Measurements from ENCODE around the gene COQ8B. TPM values are rescaled to one million over a fixed set of nuclear protein-coding genes. Genes with fewer than 3 reads are reported as not detected.

Gene COQ8B
- total RNA-seq, 1 experiment from 2014 or later, result 62.9 TPM

DNA sequence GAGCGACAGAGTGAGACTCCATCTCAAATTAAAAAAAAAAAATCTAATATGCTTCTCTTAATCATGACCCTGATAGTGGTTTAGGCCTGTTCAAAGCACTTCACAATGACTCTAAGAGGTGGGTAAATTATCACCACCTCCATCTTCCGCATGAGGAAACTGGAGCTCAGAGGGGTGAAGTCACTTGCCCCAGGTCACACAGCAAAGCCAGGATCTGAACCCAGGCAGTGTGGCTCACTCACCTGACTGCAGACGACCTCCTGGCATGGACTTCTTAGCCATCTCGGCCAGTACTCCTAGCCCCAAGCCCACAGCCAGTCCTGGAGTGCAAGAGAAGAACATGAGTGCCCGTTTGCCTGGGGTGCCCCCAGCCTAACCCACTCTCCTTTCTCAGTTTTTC, 6.9 kb downstream of the COQ8B start:
- CTCF ChIA-PET, result no interaction called here
- no peak for ATAC-seq
- Mint-ChIP-seq H3K9me3 (no peaks in the 10 kb centered on the region), H3K27me3 (ENCODE audit: low read depth) (no peaks in the 10 kb centered on the region), H3K27ac (no peak overlapping the region), H3K4me3 (no peak overlapping the region), H3K4me1 (no peaks in the 10 kb centered on the region), H3K36me3 (peaks cover 42% of the 10 kb centered on the region)
- no peak for TF ChIP-seq FOXK1 (CRISPR knock-in tag; IDR thresholded peaks at IDR 0.05)
- TF ChIP-seq, protein P1, sequence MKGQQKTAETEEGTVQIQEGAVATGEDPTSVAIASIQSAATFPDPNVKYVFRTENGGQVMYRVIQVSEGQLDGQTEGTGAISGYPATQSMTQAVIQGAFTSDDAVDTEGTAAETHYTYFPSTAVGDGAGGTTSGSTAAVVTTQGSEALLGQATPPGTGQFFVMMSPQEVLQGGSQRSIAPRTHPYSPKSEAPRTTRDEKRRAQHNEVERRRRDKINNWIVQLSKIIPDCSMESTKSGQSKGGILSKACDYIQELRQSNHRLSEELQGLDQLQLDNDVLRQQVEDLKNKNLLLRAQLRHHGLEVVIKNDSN (CRISPR knock-in tag; IDR thresholded peaks at IDR 0.05), result no peak
- TF ChIP-seq, protein P2, sequence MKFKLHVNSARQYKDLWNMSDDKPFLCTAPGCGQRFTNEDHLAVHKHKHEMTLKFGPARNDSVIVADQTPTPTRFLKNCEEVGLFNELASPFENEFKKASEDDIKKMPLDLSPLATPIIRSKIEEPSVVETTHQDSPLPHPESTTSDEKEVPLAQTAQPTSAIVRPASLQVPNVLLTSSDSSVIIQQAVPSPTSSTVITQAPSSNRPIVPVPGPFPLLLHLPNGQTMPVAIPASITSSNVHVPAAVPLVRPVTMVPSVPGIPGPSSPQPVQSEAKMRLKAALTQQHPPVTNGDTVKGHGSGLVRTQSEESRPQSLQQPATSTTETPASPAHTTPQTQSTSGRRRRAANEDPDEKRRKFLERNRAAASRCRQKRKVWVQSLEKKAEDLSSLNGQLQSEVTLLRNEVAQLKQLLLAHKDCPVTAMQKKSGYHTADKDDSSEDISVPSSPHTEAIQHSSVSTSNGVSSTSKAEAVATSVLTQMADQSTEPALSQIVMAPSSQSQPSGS (CRISPR knock-in tag; IDR thresholded peaks at IDR 0.05; ENCODE audit: borderline replicate concordance, low read depth), result no peak
- no peak for TF ChIP-seq SP1 (CRISPR knock-in tag; conservative IDR thresholded peaks at IDR 0.05)
- TF ChIP-seq, protein P3, sequence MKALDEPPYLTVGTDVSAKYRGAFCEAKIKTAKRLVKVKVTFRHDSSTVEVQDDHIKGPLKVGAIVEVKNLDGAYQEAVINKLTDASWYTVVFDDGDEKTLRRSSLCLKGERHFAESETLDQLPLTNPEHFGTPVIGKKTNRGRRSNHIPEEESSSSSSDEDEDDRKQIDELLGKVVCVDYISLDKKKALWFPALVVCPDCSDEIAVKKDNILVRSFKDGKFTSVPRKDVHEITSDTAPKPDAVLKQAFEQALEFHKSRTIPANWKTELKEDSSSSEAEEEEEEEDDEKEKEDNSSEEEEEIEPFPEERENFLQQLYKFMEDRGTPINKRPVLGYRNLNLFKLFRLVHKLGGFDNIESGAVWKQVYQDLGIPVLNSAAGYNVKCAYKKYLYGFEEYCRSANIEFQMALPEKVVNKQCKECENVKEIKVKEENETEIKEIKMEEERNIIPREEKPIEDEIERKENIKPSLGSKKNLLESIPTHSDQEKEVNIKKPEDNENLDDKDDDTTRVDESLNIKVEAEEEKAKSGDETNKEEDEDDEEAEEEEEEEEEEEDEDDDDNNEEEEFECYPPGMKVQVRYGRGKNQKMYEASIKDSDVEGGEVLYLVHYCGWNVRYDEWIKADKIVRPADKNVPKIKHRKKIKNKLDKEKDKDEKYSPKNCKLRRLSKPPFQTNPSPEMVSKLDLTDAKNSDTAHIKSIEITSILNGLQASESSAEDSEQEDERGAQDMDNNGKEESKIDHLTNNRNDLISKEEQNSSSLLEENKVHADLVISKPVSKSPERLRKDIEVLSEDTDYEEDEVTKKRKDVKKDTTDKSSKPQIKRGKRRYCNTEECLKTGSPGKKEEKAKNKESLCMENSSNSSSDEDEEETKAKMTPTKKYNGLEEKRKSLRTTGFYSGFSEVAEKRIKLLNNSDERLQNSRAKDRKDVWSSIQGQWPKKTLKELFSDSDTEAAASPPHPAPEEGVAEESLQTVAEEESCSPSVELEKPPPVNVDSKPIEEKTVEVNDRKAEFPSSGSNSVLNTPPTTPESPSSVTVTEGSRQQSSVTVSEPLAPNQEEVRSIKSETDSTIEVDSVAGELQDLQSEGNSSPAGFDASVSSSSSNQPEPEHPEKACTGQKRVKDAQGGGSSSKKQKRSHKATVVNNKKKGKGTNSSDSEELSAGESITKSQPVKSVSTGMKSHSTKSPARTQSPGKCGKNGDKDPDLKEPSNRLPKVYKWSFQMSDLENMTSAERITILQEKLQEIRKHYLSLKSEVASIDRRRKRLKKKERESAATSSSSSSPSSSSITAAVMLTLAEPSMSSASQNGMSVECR (CRISPR knock-in tag; IDR thresholded peaks at IDR 0.05; ENCODE audit: borderline replicate concordance), result no peak
- TF ChIP-seq, protein P4, sequence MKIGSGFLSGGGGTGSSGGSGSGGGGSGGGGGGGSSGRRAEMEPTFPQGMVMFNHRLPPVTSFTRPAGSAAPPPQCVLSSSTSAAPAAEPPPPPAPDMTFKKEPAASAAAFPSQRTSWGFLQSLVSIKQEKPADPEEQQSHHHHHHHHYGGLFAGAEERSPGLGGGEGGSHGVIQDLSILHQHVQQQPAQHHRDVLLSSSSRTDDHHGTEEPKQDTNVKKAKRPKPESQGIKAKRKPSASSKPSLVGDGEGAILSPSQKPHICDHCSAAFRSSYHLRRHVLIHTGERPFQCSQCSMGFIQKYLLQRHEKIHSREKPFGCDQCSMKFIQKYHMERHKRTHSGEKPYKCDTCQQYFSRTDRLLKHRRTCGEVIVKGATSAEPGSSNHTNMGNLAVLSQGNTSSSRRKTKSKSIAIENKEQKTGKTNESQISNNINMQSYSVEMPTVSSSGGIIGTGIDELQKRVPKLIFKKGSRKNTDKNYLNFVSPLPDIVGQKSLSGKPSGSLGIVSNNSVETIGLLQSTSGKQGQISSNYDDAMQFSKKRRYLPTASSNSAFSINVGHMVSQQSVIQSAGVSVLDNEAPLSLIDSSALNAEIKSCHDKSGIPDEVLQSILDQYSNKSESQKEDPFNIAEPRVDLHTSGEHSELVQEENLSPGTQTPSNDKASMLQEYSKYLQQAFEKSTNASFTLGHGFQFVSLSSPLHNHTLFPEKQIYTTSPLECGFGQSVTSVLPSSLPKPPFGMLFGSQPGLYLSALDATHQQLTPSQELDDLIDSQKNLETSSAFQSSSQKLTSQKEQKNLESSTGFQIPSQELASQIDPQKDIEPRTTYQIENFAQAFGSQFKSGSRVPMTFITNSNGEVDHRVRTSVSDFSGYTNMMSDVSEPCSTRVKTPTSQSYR (CRISPR knock-in tag; IDR thresholded peaks at IDR 0.05), result no peak
- no peak for TF ChIP-seq ETV6 (CRISPR knock-in tag; IDR thresholded peaks at IDR 0.05)
- TF ChIP-seq, protein P5, sequence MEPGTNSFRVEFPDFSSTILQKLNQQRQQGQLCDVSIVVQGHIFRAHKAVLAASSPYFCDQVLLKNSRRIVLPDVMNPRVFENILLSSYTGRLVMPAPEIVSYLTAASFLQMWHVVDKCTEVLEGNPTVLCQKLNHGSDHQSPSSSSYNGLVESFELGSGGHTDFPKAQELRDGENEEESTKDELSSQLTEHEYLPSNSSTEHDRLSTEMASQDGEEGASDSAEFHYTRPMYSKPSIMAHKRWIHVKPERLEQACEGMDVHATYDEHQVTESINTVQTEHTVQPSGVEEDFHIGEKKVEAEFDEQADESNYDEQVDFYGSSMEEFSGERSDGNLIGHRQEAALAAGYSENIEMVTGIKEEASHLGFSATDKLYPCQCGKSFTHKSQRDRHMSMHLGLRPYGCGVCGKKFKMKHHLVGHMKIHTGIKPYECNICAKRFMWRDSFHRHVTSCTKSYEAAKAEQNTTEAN (CRISPR knock-in tag; IDR thresholded peaks at IDR 0.05), result no peak
- no peak for TF ChIP-seq NR1H2 (CRISPR knock-in tag; IDR thresholded peaks at IDR 0.05)
- TF ChIP-seq NR2C2 (CRISPR knock-in tag; IDR thresholded peaks at IDR 0.05), result no peak
- no peak for TF ChIP-seq ZNF219 (CRISPR knock-in tag; IDR thresholded peaks at IDR 0.05; ENCODE audit: borderline replicate concordance)
- TF ChIP-seq ZNF263 (CRISPR knock-in tag; IDR thresholded peaks at IDR 0.05; ENCODE audit: low read depth), result no peak
- TF ChIP-seq FOXJ3 (CRISPR knock-in tag; IDR thresholded peaks at IDR 0.05; ENCODE audit: borderline replicate concordance), result no peak
- no peak for TF ChIP-seq ZNF671 (CRISPR knock-in tag; IDR thresholded peaks at IDR 0.05)
- TF ChIP-seq TP53 (CRISPR knock-in tag; IDR thresholded peaks at IDR 0.05), result no peak
- POLR2A ChIA-PET, result no interaction called here
- DNase-seq (ENCODE audit: low spot score), result no peak

DNA sequence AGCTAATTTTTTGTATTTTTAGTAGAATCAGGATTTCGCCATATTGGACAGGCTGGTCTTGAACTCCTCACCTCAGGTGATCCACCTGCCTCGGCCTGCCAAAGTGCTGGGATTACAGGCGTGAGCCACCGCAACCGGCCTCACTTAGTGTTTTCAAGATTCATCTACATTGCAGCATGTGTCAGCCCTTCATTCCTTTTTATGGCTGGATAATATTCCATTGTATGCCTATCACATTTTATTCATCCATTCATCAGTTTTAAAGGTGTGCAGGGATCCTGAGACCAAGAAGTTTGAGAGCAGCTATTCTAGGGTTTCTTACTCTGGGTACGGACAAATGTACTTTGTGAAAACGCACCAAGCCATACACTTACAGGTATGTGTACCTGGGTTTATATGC, 9.1 kb downstream of the COQ8B start:
- Mint-ChIP-seq H3K27me3 (ENCODE audit: low read depth) (no peaks in the 10 kb centered on the region), H3K9me3 (no peaks in the 10 kb centered on the region), H3K4me3 (no peak overlapping the region), H3K36me3 (peaks cover 43% of the 10 kb centered on the region), H3K4me1 (peaks cover 5% of the 10 kb centered on the region; the same call in 1 of the 2 replicates), H3K27ac (no peak overlapping the region)
- no peak for ATAC-seq
- no peak for DNase-seq (ENCODE audit: low spot score)
- ChIA-PET CTCF (no interaction called here), POLR2A (no interaction called here)
- TF ChIP-seq SMAD3 (CRISPR knock-in tag; IDR thresholded peaks at IDR 0.05; ENCODE audit: borderline replicate concordance) (no peak), TEAD1 (CRISPR knock-in tag; IDR thresholded peaks at IDR 0.05) (no peak), SOX15 (CRISPR knock-in tag; IDR thresholded peaks at IDR 0.05) (no peak), HMGA2 (CRISPR knock-in tag; IDR thresholded peaks at IDR 0.05) (no peak), NR3C1 (CRISPR knock-in tag; conservative IDR thresholded peaks at IDR 0.05; ENCODE audit: low read depth) (no peak)
- TF ChIP-seq, protein P6, sequence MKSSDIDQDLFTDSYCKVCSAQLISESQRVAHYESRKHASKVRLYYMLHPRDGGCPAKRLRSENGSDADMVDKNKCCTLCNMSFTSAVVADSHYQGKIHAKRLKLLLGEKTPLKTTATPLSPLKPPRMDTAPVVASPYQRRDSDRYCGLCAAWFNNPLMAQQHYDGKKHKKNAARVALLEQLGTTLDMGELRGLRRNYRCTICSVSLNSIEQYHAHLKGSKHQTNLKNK (CRISPR knock-in tag; IDR thresholded peaks at IDR 0.05), result no peak
- TF ChIP-seq, protein P7, sequence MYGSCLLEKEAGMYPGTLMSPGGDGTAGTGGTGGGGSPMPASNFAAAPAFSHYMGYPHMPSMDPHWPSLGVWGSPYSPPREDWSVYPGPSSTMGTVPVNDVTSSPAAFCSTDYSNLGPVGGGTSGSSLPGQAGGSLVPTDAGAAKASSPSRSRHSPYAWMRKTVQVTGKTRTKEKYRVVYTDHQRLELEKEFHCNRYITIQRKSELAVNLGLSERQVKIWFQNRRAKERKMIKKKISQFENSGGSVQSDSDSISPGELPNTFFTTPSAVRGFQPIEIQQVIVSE (CRISPR knock-in tag; IDR thresholded peaks at IDR 0.05; ENCODE audit: borderline replicate concordance), result no peak
- TF ChIP-seq, protein P1 (CRISPR knock-in tag; IDR thresholded peaks at IDR 0.05), result no peak
- TF ChIP-seq, protein P2 (CRISPR knock-in tag; IDR thresholded peaks at IDR 0.05; ENCODE audit: borderline replicate concordance, low read depth), result no peak

Data from WTC11 (cell line).